A673 (cell line): Measurements from ENCODE around the gene MSANTD4. TPM values are rescaled to one million over a fixed set of nuclear protein-coding genes. Genes with fewer than 3 reads are reported as not detected.
A peak's percentile ranks its signal among the peaks of the same experiment; 100 is the strongest.

Experiments used
- BruUV-seq: library from RNA; stranded (reverse); fragments of 400-500 nt; replicated peaks from 2 replicates; lab custom pipeline; 2021; lab: Mats Ljungman, UMichigan
- CTCF ChIA-PET: fragments of 300-600 bp; sonication (Branson Sonifier 250); formaldehyde crosslinking; loops from one replicate; lab custom pipeline; 2022; ENCODE audit warnings: antibody characterized with exemption; lab: Charles Lee
- POLR2A ChIA-PET: fragments of 300-600 bp; sonication (Branson Sonifier 250); formaldehyde crosslinking; loops from one replicate; lab custom pipeline; 2022; ENCODE audit warnings: antibody characterized with exemption; ENCODE audit not compliant: low non-redundant PET; lab: Charles Lee
- DNase-seq: peaks from one replicate; pipeline ENCODE4 v3.0.0-alpha.2; 2015; ENCODE audit warnings: low spot score
- H3K27ac ChIP-seq: fragments of 200-600 bp; sonication (generic); 2 replicates; pipeline ENCODE4 v1.5.1; 2016; ENCODE audit warnings: mixed run types, low read depth, mild to moderate bottlenecking, mixed read lengths, antibody characterized with exemption, low read length; ENCODE audit not compliant: poor library complexity, severe bottlenecking
- H3K27me3 ChIP-seq: fragments of 200-600 bp; sonication (generic); replicated peaks from 2 replicates; pipeline ENCODE4 v1.6.1; 2017; ENCODE audit warnings: mixed run types, low read depth, mild to moderate bottlenecking, mixed read lengths, antibody characterized with exemption, low read length; ENCODE audit not compliant: insufficient read depth, poor library complexity
- H3K36me3 ChIP-seq: fragments of 200-600 bp; sonication (generic); 2 replicates; pipeline ENCODE4 v1.6.1; 2016; ENCODE audit warnings: mixed run types, mild to moderate bottlenecking, mixed read lengths, antibody characterized with exemption, low read length; ENCODE audit not compliant: insufficient read depth, poor library complexity, severe bottlenecking
- H3K4me1 ChIP-seq: fragments of 200-600 bp; sonication (generic); 2 replicates; pipeline ENCODE4 v1.6.1; 2017; ENCODE audit warnings: mixed run types, mild to moderate bottlenecking, mixed read lengths, antibody characterized with exemption, low read length; ENCODE audit not compliant: insufficient read depth, poor library complexity, severe bottlenecking
- H3K4me3 ChIP-seq: fragments of 200-600 bp; sonication (generic); 2 replicates; pipeline ENCODE4 v1.5.1; 2016; ENCODE audit warnings: low read depth, mixed run types, mild to moderate bottlenecking, mixed read lengths, low read length; ENCODE audit not compliant: poor library complexity, severe bottlenecking
- H3K9me3 ChIP-seq: fragments of 200-600 bp; sonication (generic); 2 replicates; pipeline ENCODE4 v1.6.1; 2016; ENCODE audit warnings: mixed run types, low read depth, mild to moderate bottlenecking, mixed read lengths, antibody characterized with exemption, low read length; ENCODE audit not compliant: poor library complexity, severe bottlenecking
- EZH2 ChIP-seq: fragments of 200-600 bp; sonication (generic); IDR thresholded peaks from 2 replicates; pipeline ENCODE4 v1.6.1; 2017; ENCODE audit warnings: borderline replicate concordance, low read depth, mild to moderate bottlenecking, mixed read lengths, antibody characterized with exemption, low read length; ENCODE audit not compliant: poor library complexity, severe bottlenecking
- intact Hi-C: fragments of 100-400 bp; cut with micrococcal nuclease; formaldehyde crosslinking; loops from one replicate; pipeline ENCODE4 v1.10.0; 2022; ENCODE audit not compliant: unreplicated experiment
- total RNA-seq: library from RNA; stranded (reverse); gene quantifications from 2 replicates; pipeline ENCODE4 v1.2.3, GENCODE V29; 2021
- TF ChIP-seq, protein P1 (sequence below): fragments of 300-800, 200-600 bp; sonication (generic); conservative IDR thresholded peaks from 2 replicates; pipeline ENCODE4 v1.5.1; 2017; ENCODE audit warnings: low read depth, mild to moderate bottlenecking, antibody characterized with exemption, low read length, moderate library complexity, mixed read lengths

MSANTD4 gene
- total RNA-seq, 1 experiment from 2014 or later: 27.7 TPM

- ChIA-PET POLR2A (no interaction called here), CTCF (no interaction called here)
- Histone ChIP-seq H3K9me3 (no peaks in the 10 kb centered on the region), H3K4me3 (no peak overlapping the region), H3K4me1 (no peaks in the 10 kb centered on the region), H3K27ac (no peak overlapping the region), H3K27me3 (no peaks in the 10 kb centered on the region), H3K36me3 (no peaks in the 10 kb centered on the region)
- intact Hi-C loops: no loop called here
- no TSS peak for BruUV-seq
- no peak for TF ChIP-seq EZH2
- TF ChIP-seq, protein P1, sequence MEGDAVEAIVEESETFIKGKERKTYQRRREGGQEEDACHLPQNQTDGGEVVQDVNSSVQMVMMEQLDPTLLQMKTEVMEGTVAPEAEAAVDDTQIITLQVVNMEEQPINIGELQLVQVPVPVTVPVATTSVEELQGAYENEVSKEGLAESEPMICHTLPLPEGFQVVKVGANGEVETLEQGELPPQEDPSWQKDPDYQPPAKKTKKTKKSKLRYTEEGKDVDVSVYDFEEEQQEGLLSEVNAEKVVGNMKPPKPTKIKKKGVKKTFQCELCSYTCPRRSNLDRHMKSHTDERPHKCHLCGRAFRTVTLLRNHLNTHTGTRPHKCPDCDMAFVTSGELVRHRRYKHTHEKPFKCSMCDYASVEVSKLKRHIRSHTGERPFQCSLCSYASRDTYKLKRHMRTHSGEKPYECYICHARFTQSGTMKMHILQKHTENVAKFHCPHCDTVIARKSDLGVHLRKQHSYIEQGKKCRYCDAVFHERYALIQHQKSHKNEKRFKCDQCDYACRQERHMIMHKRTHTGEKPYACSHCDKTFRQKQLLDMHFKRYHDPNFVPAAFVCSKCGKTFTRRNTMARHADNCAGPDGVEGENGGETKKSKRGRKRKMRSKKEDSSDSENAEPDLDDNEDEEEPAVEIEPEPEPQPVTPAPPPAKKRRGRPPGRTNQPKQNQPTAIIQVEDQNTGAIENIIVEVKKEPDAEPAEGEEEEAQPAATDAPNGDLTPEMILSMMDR: no peak
- DNase-seq: no peak
Measured at GRCh38 chr11:106031202-106031810, 9.3 kb upstream of the MSANTD4 start.

DNA sequence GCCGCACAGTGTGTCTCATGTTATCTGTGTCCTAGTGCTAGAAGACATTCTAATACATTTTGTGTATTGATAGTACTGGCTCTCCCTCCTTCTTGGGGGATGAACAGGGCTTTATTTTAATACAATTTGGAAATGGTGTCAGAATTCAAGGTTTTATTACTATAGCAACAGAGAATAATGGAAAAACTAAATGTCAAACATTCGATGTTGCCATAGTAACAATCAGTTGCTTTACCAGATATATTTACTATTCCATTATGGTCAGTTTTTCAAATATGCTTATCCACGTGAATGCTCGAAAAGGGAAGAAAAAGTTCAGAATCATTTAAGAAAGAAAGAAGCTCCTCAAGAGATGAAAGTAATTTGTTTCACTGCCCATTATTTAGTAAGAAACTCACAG is 8.6 kb upstream of the MSANTD4 start:
- intact Hi-C loops: no loop called here
- Histone ChIP-seq H3K4me3 (no peak overlapping the region), H3K27ac (no peak overlapping the region), H3K9me3 (no peaks in the 10 kb centered on the region), H3K27me3 (no peaks in the 10 kb centered on the region), H3K36me3 (no peaks in the 10 kb centered on the region), H3K4me1 (no peaks in the 10 kb centered on the region)
- DNase-seq: no peak
- TF ChIP-seq EZH2: no peak
- TF ChIP-seq, protein P1: no peak
- POLR2A ChIA-PET: no interaction called here
- CTCF ChIA-PET: no interaction called here
- BruUV-seq: no TSS peak

DNA sequence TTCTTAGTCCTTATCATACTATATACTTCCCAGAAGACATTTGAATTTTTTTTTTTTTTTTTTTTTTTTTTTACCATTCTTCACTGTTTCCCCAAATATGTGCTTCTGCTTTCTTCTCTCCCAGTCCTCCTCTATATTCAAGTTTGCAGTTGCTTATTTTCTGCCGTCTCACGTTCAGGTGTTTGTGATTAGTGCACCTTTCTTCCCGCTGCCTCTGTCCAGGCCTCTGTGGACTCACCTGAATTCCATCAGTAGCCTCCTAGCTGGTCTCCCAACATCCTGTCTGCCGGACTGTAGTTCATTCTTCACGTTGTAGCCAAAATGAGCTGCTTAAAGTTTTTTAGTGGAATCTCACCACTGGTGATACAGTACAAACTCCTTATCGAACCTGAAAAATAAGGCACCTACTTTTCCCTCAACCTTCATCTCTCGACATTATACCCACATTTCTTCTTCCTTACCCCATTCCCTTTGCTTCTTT is 795 bp upstream of the MSANTD4 start:
- ChIA-PET CTCF (no interaction called here), POLR2A (no interaction called here)
- no peaks in the 10 kb centered on the region for H3K9me3 ChIP-seq
- H3K4me1 ChIP-seq: peaks cover 10% of the 10 kb centered on the region
- H3K36me3 ChIP-seq: no peaks in the 10 kb centered on the region
- H3K4me3 ChIP-seq: peak overlapping the region; percentile 81
- H3K27ac ChIP-seq: peak overlapping the region; percentile 42
- H3K27me3 ChIP-seq: no peaks in the 10 kb centered on the region
- intact Hi-C loops: no loop called here
- BruUV-seq: TSS peak; percentile 98
- DNase-seq: no peak
- TF ChIP-seq, protein P1: no peak
- no peak for TF ChIP-seq EZH2
